Measurements from ENCODE around the gene USP30. TPM values are rescaled to one million over a fixed set of nuclear protein-coding genes. Genes with fewer than 3 reads are reported as not detected.

USP30 gene
- total RNA-seq, 1 experiment from 2014 or later: 6.9 TPM

DNA sequence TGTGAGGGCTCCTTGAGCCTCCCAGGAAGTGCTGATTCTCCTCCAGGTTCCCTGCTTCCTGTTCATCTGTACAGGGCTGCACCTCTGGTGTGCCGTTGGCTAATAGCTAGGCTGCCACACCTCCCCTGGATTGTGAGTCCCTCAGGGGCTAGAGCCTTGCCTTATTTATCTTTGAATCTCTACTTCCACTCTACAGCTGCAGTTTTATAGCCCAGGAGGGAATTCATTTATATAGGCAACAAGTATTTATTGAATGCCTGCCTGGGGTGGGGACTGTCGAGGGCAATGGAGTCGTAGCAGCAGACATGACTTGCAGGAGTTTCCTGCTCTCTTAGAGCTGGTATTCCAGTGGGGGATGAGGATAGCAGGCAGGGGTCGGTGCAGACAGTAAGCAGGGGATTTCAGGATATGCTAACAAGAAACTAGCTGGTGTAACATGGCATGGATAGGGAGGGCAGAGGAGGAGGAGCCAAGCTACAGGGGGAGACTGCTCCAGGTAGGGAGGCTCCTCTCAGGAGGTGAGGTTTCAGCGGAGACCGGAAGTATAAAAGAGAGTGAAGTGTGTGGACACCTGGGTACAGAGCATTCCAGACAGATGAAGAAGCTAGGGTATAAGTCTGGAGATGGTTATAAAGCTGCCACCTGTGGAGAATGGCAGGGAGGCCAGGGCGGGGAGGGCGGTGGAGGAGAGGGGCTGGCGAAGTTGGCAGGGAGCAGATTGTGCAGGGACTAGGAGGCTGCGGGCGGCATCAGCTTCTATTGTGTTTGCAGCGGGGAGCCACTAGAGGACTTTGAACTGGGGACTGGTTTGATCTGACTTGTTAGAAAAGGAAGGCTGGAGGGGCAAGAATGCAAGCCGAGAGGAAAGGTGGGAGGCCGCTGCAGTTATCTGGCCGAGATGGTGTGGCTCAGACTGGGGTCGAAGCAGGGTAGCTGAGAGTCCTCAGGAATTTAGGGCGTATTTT, 17.2 kb downstream of the USP30 start:
- H3K4me3 Mint-ChIP-seq: peak overlapping the region; percentile 52
- CTCF ChIA-PET: interaction anchor here (0.7 to 1.9 kb wide), 14 partner anchors 9 to 316 kb away, joined by 3 to 9 read pairs (median 6); partner anchors contain the start of genes ALKBH2, UNG and USP30
- POLR2A ChIA-PET: interaction anchor here (0.8 kb wide), 1 partner anchor 17 kb away, joined by 3 read pairs; the partner anchor contains the start of gene USP30
- ATAC-seq (peak; percentile 85), DNase-seq (ENCODE audit: low spot score) (peak; percentile 56)
- H3K27me3 Mint-ChIP-seq (ENCODE audit: low read depth): no peaks in the 10 kb centered on the region
- H3K9me3 Mint-ChIP-seq: peaks cover under 1% of the 10 kb centered on the region
- peak overlapping the region; percentile 92 for H3K27ac Mint-ChIP-seq
- H3K4me1 Mint-ChIP-seq: peaks cover 15% of the 10 kb centered on the region
- peaks cover 2% of the 10 kb centered on the region for H3K36me3 Mint-ChIP-seq
- TF ChIP-seq, protein P1, sequence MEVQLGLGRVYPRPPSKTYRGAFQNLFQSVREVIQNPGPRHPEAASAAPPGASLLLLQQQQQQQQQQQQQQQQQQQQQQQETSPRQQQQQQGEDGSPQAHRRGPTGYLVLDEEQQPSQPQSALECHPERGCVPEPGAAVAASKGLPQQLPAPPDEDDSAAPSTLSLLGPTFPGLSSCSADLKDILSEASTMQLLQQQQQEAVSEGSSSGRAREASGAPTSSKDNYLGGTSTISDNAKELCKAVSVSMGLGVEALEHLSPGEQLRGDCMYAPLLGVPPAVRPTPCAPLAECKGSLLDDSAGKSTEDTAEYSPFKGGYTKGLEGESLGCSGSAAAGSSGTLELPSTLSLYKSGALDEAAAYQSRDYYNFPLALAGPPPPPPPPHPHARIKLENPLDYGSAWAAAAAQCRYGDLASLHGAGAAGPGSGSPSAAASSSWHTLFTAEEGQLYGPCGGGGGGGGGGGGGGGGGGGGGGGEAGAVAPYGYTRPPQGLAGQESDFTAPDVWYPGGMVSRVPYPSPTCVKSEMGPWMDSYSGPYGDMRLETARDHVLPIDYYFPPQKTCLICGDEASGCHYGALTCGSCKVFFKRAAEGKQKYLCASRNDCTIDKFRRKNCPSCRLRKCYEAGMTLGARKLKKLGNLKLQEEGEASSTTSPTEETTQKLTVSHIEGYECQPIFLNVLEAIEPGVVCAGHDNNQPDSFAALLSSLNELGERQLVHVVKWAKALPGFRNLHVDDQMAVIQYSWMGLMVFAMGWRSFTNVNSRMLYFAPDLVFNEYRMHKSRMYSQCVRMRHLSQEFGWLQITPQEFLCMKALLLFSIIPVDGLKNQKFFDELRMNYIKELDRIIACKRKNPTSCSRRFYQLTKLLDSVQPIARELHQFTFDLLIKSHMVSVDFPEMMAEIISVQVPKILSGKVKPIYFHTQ (CRISPR knock-in tag; IDR thresholded peaks at IDR 0.05): no peak
- TF ChIP-seq, protein P2, sequence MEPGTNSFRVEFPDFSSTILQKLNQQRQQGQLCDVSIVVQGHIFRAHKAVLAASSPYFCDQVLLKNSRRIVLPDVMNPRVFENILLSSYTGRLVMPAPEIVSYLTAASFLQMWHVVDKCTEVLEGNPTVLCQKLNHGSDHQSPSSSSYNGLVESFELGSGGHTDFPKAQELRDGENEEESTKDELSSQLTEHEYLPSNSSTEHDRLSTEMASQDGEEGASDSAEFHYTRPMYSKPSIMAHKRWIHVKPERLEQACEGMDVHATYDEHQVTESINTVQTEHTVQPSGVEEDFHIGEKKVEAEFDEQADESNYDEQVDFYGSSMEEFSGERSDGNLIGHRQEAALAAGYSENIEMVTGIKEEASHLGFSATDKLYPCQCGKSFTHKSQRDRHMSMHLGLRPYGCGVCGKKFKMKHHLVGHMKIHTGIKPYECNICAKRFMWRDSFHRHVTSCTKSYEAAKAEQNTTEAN (CRISPR knock-in tag; IDR thresholded peaks at IDR 0.05): no peak
- TF ChIP-seq, protein P3, sequence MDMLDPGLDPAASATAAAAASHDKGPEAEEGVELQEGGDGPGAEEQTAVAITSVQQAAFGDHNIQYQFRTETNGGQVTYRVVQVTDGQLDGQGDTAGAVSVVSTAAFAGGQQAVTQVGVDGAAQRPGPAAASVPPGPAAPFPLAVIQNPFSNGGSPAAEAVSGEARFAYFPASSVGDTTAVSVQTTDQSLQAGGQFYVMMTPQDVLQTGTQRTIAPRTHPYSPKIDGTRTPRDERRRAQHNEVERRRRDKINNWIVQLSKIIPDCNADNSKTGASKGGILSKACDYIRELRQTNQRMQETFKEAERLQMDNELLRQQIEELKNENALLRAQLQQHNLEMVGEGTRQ (CRISPR knock-in tag; IDR thresholded peaks at IDR 0.05): no peak
- TF ChIP-seq TEAD1 (CRISPR knock-in tag; IDR thresholded peaks at IDR 0.05) (no peak), ZNF138 (CRISPR knock-in tag; conservative IDR thresholded peaks at IDR 0.05) (no peak), RELA (CRISPR knock-in tag; IDR thresholded peaks at IDR 0.05; ENCODE audit: borderline replicate concordance) (no peak), NFYB (CRISPR knock-in tag; conservative IDR thresholded peaks at IDR 0.05; ENCODE audit: low read depth) (no peak), NR3C1 (CRISPR knock-in tag; conservative IDR thresholded peaks at IDR 0.05; ENCODE audit: low read depth) (no peak), TP53 (CRISPR knock-in tag; IDR thresholded peaks at IDR 0.05) (no peak), CREB1 (CRISPR knock-in tag; IDR thresholded peaks at IDR 0.05) (no peak), ZNF671 (CRISPR knock-in tag; IDR thresholded peaks at IDR 0.05) (no peak), ZNF263 (CRISPR knock-in tag; IDR thresholded peaks at IDR 0.05; ENCODE audit: low read depth) (no peak)
- TF ChIP-seq, protein P4, sequence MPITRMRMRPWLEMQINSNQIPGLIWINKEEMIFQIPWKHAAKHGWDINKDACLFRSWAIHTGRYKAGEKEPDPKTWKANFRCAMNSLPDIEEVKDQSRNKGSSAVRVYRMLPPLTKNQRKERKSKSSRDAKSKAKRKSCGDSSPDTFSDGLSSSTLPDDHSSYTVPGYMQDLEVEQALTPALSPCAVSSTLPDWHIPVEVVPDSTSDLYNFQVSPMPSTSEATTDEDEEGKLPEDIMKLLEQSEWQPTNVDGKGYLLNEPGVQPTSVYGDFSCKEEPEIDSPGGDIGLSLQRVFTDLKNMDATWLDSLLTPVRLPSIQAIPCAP (CRISPR knock-in tag; IDR thresholded peaks at IDR 0.05): no peak
- TF ChIP-seq, protein P5, sequence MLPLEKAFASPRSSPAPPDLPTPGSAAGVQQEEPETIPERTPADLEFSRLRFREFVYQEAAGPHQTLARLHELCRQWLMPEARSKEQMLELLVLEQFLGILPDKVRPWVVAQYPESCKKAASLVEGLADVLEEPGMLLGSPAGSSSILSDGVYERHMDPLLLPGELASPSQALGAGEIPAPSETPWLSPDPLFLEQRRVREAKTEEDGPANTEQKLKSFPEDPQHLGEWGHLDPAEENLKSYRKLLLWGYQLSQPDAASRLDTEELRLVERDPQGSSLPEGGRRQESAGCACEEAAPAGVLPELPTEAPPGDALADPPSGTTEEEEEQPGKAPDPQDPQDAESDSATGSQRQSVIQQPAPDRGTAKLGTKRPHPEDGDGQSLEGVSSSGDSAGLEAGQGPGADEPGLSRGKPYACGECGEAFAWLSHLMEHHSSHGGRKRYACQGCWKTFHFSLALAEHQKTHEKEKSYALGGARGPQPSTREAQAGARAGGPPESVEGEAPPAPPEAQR (CRISPR knock-in tag; IDR thresholded peaks at IDR 0.05): no peak
- TF ChIP-seq, protein P6, sequence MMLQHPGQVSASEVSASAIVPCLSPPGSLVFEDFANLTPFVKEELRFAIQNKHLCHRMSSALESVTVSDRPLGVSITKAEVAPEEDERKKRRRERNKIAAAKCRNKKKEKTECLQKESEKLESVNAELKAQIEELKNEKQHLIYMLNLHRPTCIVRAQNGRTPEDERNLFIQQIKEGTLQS (CRISPR knock-in tag; conservative IDR thresholded peaks at IDR 0.05): no peak
- TF ChIP-seq, protein P7, sequence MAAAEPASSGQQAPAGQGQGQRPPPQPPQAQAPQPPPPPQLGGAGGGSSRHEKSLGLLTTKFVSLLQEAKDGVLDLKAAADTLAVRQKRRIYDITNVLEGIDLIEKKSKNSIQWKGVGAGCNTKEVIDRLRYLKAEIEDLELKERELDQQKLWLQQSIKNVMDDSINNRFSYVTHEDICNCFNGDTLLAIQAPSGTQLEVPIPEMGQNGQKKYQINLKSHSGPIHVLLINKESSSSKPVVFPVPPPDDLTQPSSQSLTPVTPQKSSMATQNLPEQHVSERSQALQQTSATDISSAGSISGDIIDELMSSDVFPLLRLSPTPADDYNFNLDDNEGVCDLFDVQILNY (CRISPR knock-in tag; IDR thresholded peaks at IDR 0.05): no peak
- TF ChIP-seq, protein P8, sequence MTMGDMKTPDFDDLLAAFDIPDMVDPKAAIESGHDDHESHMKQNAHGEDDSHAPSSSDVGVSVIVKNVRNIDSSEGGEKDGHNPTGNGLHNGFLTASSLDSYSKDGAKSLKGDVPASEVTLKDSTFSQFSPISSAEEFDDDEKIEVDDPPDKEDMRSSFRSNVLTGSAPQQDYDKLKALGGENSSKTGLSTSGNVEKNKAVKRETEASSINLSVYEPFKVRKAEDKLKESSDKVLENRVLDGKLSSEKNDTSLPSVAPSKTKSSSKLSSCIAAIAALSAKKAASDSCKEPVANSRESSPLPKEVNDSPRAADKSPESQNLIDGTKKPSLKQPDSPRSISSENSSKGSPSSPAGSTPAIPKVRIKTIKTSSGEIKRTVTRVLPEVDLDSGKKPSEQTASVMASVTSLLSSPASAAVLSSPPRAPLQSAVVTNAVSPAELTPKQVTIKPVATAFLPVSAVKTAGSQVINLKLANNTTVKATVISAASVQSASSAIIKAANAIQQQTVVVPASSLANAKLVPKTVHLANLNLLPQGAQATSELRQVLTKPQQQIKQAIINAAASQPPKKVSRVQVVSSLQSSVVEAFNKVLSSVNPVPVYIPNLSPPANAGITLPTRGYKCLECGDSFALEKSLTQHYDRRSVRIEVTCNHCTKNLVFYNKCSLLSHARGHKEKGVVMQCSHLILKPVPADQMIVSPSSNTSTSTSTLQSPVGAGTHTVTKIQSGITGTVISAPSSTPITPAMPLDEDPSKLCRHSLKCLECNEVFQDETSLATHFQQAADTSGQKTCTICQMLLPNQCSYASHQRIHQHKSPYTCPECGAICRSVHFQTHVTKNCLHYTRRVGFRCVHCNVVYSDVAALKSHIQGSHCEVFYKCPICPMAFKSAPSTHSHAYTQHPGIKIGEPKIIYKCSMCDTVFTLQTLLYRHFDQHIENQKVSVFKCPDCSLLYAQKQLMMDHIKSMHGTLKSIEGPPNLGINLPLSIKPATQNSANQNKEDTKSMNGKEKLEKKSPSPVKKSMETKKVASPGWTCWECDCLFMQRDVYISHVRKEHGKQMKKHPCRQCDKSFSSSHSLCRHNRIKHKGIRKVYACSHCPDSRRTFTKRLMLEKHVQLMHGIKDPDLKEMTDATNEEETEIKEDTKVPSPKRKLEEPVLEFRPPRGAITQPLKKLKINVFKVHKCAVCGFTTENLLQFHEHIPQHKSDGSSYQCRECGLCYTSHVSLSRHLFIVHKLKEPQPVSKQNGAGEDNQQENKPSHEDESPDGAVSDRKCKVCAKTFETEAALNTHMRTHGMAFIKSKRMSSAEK (CRISPR knock-in tag; IDR thresholded peaks at IDR 0.05; ENCODE audit: borderline replicate concordance): no peak
- TF ChIP-seq, protein P9, sequence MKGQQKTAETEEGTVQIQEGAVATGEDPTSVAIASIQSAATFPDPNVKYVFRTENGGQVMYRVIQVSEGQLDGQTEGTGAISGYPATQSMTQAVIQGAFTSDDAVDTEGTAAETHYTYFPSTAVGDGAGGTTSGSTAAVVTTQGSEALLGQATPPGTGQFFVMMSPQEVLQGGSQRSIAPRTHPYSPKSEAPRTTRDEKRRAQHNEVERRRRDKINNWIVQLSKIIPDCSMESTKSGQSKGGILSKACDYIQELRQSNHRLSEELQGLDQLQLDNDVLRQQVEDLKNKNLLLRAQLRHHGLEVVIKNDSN (CRISPR knock-in tag; IDR thresholded peaks at IDR 0.05): no peak

Measured in WTC11 (cell line).